GF-D8 (cell line): Measurements from ENCODE around the gene MMP3.

ENCODE experiments used
- DNase-seq: peaks from one replicate; lab custom pipeline; 2025; lab: John Stamatoyannopoulos, UW

Gene MMP3

DNA sequence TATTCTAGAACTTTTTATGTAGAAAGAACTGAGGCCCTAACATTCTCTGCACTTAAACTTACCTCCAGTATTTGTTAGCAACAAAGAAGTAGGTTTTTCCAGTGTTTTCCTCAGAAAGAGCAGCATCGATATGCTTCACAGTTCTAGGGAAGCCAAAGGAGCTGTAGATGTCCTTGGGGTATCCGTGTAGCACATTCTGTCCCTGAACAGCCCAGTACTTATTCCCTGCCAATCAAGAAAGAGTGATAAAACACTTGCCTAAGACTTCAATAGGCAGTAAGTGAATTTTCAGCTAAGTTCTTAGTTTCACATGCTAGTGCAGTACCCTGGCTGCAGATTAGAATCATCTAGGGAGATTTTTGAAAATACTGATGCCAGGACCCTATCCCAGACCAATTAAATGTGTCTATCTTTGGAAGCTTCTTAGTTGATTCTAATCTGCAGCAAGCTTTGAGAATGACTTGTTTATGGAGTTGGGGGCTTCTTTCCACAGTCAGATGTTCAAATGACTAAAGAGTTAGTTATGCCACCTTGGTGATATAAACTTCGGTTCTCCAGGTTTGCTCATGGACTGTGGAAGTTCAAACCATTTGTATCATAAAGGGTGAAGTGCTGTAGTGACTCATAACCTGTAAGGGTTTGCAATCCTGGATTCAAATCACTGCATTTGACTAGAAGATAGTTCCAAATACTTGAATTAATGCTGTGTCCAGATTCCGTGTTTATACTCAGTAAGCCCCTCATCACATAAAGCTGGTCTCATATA, 52.0 kb downstream of the MMP3 start:
- DNase-seq, result no peak

DNA sequence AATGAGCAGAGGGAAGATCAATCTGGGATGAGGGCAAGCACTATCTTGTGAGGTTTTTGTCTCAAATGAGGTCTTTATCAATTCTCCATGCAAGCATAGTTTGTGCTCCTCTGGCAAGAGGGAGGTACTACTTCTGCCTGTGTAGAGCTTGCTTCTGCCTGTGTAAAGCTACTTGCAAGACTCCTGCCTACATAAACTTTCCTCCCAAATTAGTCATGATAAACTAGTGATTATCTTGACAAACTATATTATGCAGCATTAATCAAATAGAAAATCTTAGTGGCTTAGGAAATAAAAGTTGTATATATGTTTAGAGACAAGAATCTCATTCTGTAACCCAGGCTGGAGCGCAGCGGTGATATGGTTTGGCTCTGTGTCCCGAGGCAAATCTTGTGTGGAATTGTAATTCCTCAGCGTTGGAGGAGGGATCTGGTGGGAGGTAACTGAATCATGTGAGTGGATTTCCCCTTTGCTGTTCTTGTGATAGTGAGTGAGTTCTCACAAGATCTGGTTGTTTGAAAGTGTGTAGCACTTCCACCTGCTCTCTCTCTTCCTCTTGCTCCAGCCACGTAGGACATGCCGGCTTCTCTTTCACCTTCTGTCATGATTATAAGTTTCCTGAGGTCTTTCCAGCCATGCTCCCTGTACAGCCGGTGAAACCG, 54.9 kb downstream of the MMP3 start:
- DNase-seq, result no peak
